Thyroid gland (tissue), 4 donors: Measurements from ENCODE around the gene CHAD.

ENCODE experiments used
- CTCF ChIP-seq, 6 experiments: fragments of 200-600 bp in 3 of 6; fragments of 450-650 bp in 3 of 6; sonication (generic) in 3 of 6; IDR thresholded peaks; one replicate each; pipeline ENCODE4 v1.5.1; 2016 to 2019; ENCODE audit warnings: antibody characterized with exemption in 6 of 6, mild to moderate bottlenecking in 2 of 6, inconsistent platforms in 1 of 6, moderate library complexity in 1 of 6
- POLR2A ChIP-seq, 2 donors: fragments of 450-650 bp; IDR thresholded peaks; one replicate each; pipeline ENCODE4 v1.6.1; 2017; ENCODE audit warnings: antibody characterized with exemption in 2 of 2, mild to moderate bottlenecking in 2 of 2, moderate library complexity in 1 of 2

GRCh38 chr17:50458270-50458669 is 10.4 kb downstream of the CHAD start:
- TF ChIP-seq POLR2A (IDR thresholded peaks at IDR 0.05) (no peak), CTCF (IDR thresholded peaks at IDR 0.05) (no peak)
